K562 (cell line): ENCODE measurements around the gene KCNK2. TPM values are rescaled to one million over a fixed set of nuclear protein-coding genes. Genes with fewer than 3 reads are reported as not detected.

Source experiments
- ATAC-seq: fragments of 200-7000 bp; cut with Tn5 transposase; 3 replicates; pipeline ENCODE4 v1.9.1; 2020; ENCODE audit warnings: moderate library complexity
- BruUV-seq: library from RNA; stranded (reverse); fragments of 400-500 nt; replicated peaks from 2 replicates; lab custom pipeline; 2021; lab: Mats Ljungman, UMichigan
- CTCF ChIA-PET: fragments of 300-600 bp; formaldehyde crosslinking; extraction: SDS; loops from one replicate; lab custom pipeline; 2021; ENCODE audit warnings: low intra/inter-chr PET ratio; lab: Yijun Ruan, JAX
- POLR2A ChIA-PET: fragments of 300-600, 350-650 bp; sonication (Branson Sonifier 250); formaldehyde crosslinking; extraction: SDS; loops from one replicate; lab custom pipeline; 2021; ENCODE audit warnings: antibody characterized with exemption, inconsistent platforms; lab: Yijun Ruan, JAX
- DNase-seq, 4 experiments: peaks; one replicate each; pipeline versions ENCODE4 v3.0.0 to v3.0.0-alpha.2; 2011 to 2018; ENCODE audit warnings: low spot score in 3 of 4, mixed read lengths in 3 of 4; ENCODE audit errors: extremely low read depth in 1 of 4
- FAIRE-seq: peaks from 2 replicates; lab custom pipeline; 2011; peaks lifted over from hg19 to GRCh38; lab: Jason Lieb, UNC
- H2AFZ ChIP-seq: 2 replicates; pipeline ENCODE4 v1.6.0; 2011; ENCODE audit warnings: low read depth, low read length, control low read depth, inconsistent platforms
- H3K27ac ChIP-seq: fragments of 200-600 bp; 3 replicates; pipeline ENCODE4 v1.8.0; 2011; ENCODE audit warnings: low read depth, mild to moderate bottlenecking, control low read depth, inconsistent platforms, low read length, moderate library complexity, mixed read lengths; ENCODE audit errors: extremely low read depth
- H3K27me3 ChIP-seq, 2 experiments: fragments of 300-600 bp in 1 of 2; 2 replicates in 1 of 2; 3 replicates in 1 of 2; pipeline versions ENCODE4 v1.6.0 to v1.8.0; 2011; ENCODE audit warnings: inconsistent platforms in 2 of 2, low read length in 2 of 2, mild to moderate bottlenecking in 1 of 2, mixed read lengths in 1 of 2, moderate library complexity in 1 of 2; ENCODE audit not compliant: control insufficient read depth in 2 of 2, insufficient read depth in 2 of 2
- H3K36me3 ChIP-seq: fragments of 300-600 bp; 3 replicates; pipeline ENCODE4 v1.8.0; 2011; ENCODE audit warnings: mild to moderate bottlenecking, low read length, inconsistent platforms; ENCODE audit not compliant: control insufficient read depth, insufficient read depth
- H3K4me1 ChIP-seq, 2 experiments: fragments of 200-600 bp in 1 of 2; replicated peaks in 1 of 2; 2 replicates in 1 of 2; 3 replicates in 1 of 2; pipeline versions ENCODE4 v1.5.1 to v1.8.0; 2011; ENCODE audit warnings: inconsistent platforms in 2 of 2, low read length in 2 of 2, mild to moderate bottlenecking in 1 of 2, mixed read lengths in 1 of 2, moderate library complexity in 1 of 2; ENCODE audit not compliant: control insufficient read depth in 2 of 2, insufficient read depth in 2 of 2
- H3K4me2 ChIP-seq: 2 replicates; pipeline ENCODE4 v1.6.1; 2011; ENCODE audit warnings: low read length, control low read depth, inconsistent platforms, mixed read lengths; ENCODE audit not compliant: insufficient read depth
- H3K4me3 ChIP-seq: fragments of 200-600 bp; sonication (generic), shearing (Covaris generic); 2 replicates; pipeline ENCODE4 v1.5.1; 2016; ENCODE audit warnings: control low read depth, inconsistent platforms
- H3K79me2 ChIP-seq: fragments of 200-600 bp; 3 replicates; pipeline ENCODE4 v1.8.0; 2011; ENCODE audit warnings: low read length, inconsistent platforms; ENCODE audit not compliant: control insufficient read depth, insufficient read depth
- H3K9ac ChIP-seq, 2 experiments: 2 replicates each; pipeline versions ENCODE4 v1.6.0 to v1.6.1; 2011; ENCODE audit warnings: low read depth in 2 of 2, low read length in 2 of 2, control low read depth in 1 of 2, inconsistent platforms in 1 of 2, mild to moderate bottlenecking in 1 of 2, mixed read lengths in 1 of 2; ENCODE audit not compliant: insufficient read depth in 1 of 2
- H3K9me1 ChIP-seq: one replicate; pipeline ENCODE4 v1.6.0; 2011; ENCODE audit warnings: inconsistent platforms, mild to moderate bottlenecking, low read length, moderate library complexity; ENCODE audit not compliant: control insufficient read depth, insufficient read depth
- H3K9me3 ChIP-seq: replicated peaks from 2 replicates; pipeline ENCODE4 v1.5.1; 2011; ENCODE audit warnings: low read depth, low read length, inconsistent platforms; ENCODE audit not compliant: control insufficient read depth, insufficient read depth
- H4K20me1 ChIP-seq: replicated peaks from 2 replicates; pipeline ENCODE4 v1.6.1; 2011; ENCODE audit warnings: low read length, inconsistent platforms, mixed read lengths; ENCODE audit not compliant: control insufficient read depth, insufficient read depth
- CREB5 ChIP-seq: fragments of 250-450 bp; sonication (Bioruptor Pico); IDR thresholded peaks from 2 replicates; pipeline ENCODE4 v1.5.0; 2020; ENCODE audit warnings: mild to moderate bottlenecking
- EGR1 ChIP-seq: fragments of 450-650 bp; conservative IDR thresholded peaks from 2 replicates; pipeline ENCODE4 v1.6.1; 2017; ENCODE audit warnings: mild to moderate bottlenecking
- EWSR1 ChIP-seq: fragments of 450-650 bp; IDR thresholded peaks from 2 replicates; pipeline ENCODE4 v1.6.1; 2018; ENCODE audit warnings: borderline replicate concordance, mild to moderate bottlenecking, low read depth, moderate library complexity; ENCODE audit not compliant: partially characterized antibody
- HMGXB4 ChIP-seq: sonication (generic); formaldehyde crosslinking; IDR thresholded peaks from 2 replicates; pipeline ENCODE4 v1.8.1; 2023; ENCODE audit warnings: mild to moderate bottlenecking, missing genetic modification reagents
- KLF6 ChIP-seq: fragments of 250-450 bp; sonication (Bioruptor Pico); IDR thresholded peaks from 2 replicates; pipeline ENCODE4 v1.4.0; 2020; ENCODE audit warnings: mild to moderate bottlenecking, moderate library complexity, borderline replicate concordance
- PTRF ChIP-seq: fragments of 450-650 bp; IDR thresholded peaks from 2 replicates; pipeline ENCODE4 v1.6.1; 2016; ENCODE audit warnings: mild to moderate bottlenecking, missing genetic modification characterization, missing compliant biosample characterization
- TCF7 ChIP-seq: sonication (generic); IDR thresholded peaks from 2 replicates; pipeline ENCODE4 v1.6.1; 2016; ENCODE audit warnings: antibody characterized with exemption, borderline replicate concordance
- ZBTB1 ChIP-seq: sonication (generic); formaldehyde crosslinking; IDR thresholded peaks from 2 replicates; pipeline ENCODE4 v1.8.1; 2023; ENCODE audit warnings: missing genetic modification reagents, low read depth, mild to moderate bottlenecking, borderline replicate concordance
- ZBTB26 ChIP-seq: fragments of 450-650 bp; formaldehyde crosslinking; IDR thresholded peaks from 2 replicates; pipeline ENCODE4 v1.4.0; 2022; ENCODE audit warnings: missing genetic modification characterization
- ZKSCAN8 ChIP-seq: fragments of 200-800 bp; sonication (Bioruptor generic); IDR thresholded peaks from 2 replicates; pipeline ENCODE4 v1.6.1; 2016; ENCODE audit warnings: missing genetic modification characterization, missing compliant biosample characterization
- ZNF165 ChIP-seq: fragments of 250-450 bp; sonication (Bioruptor Pico); IDR thresholded peaks from 2 replicates; pipeline ENCODE4 v1.4.0; 2020; ENCODE audit warnings: borderline replicate concordance
- WGBS: fragments of 100-300 bp; shearing (Covaris generic); methylation state at CpG from one replicate; pipeline ENCODE4 v1.1.6; 2016; ENCODE audit warnings: low coverage, mixed read lengths; ENCODE audit not compliant: insufficient coverage; ENCODE audit errors: missing lambda C conversion rate; 5-methylcytosine and 5-hydroxymethylcytosine counted together
- in situ Hi-C: fragments of 300-500 bp; cut with MboI; formaldehyde crosslinking; loops from 4 replicates; pipeline ENCODE4 v1.15.0; 2018; ENCODE audit warnings: inconsistent platforms, mixed read lengths
- intact Hi-C: fragments of 100-400 bp; cut with micrococcal nuclease; formaldehyde crosslinking; loops from 2 replicates; pipeline ENCODE4 v1.14.2; 2022
- polyA plus RNA-seq, 8 experiments: library from polyadenylated mRNA; depleted of rRNA in 4 of 8; stranded (reverse) in 5 of 8; unstranded in 3 of 8; fragments of >200 nt; fragmentation: Nextera tagmentation in 2 of 8; fragmentation: Illumina TruSeq in 1 of 8; extraction: Ambion mirVana in 2 of 8; extraction: Trizol in 1 of 8; gene quantifications; 2 replicates each; pipeline versions ENCODE4 v1.2.1 to v1.2.3, GENCODE V29; 2011 to 2014; ENCODE audit warnings: inconsistent platforms in 1 of 8, missing spikeins in 1 of 8
- total RNA-seq, 7 experiments: library from RNA; depleted of rRNA in 6 of 7; stranded (reverse); fragments of >200 nt in 6 of 7; fragmentation: Illumina TruSeq in 2 of 7; extraction: Trizol in 2 of 7; gene quantifications; 2 replicates each; pipeline versions ENCODE4 v1.2.1 to v1.2.3, GENCODE V29; 2011 to 2021; ENCODE audit warnings: low replicate concordance in 1 of 7

The KCNK2 gene
- total and polyA plus RNA-seq, 9 of the 15 experiments (the other 6 are each of a cell fraction or from before 2014, with no cell fraction given): 0.04 to 0.13 (median 0.05) TPM; not detected in 3

GRCh38 chr1:215226757-215227156 is 144.2 kb downstream of the KCNK2 start:
- CTCF ChIA-PET: interaction anchor here (0.5 kb wide), 1 partner anchor 1631 kb away, joined by 6 read pairs; no protein-coding TSS in a partner anchor
- in situ Hi-C loops: no loop called here
- no peak for ATAC-seq
- no peaks in the 10 kb centered on the region for H3K79me2 ChIP-seq
- H3K4me3 ChIP-seq: no peak overlapping the region
- POLR2A ChIA-PET: no interaction called here
- no peak overlapping the region for H3K4me2 ChIP-seq
- no peak for FAIRE-seq
- BruUV-seq: no TSS peak
- no peaks in the 10 kb centered on the region for H3K36me3 ChIP-seq
- no peak overlapping the region for H3K9ac ChIP-seq
- DNase-seq: no peak
- intact Hi-C loops: no loop called here
- H4K20me1 ChIP-seq: no peaks in the 10 kb centered on the region
- H3K4me1 ChIP-seq: no peaks in the 10 kb centered on the region
- TF ChIP-seq CREB5 (CRISPR knock-in tag) (no peak), ZBTB1 (no peak), KLF6 (CRISPR knock-in tag) (no peak), ZNF165 (CRISPR knock-in tag) (no peak), ZBTB26 (no peak), EWSR1 (no peak), PTRF (tag) (no peak), ZKSCAN8 (CRISPR knock-in tag) (no peak), TCF7 (no peak), EGR1 (no peak), HMGXB4 (no peak)
- no peaks in the 10 kb centered on the region for H3K9me3 ChIP-seq
- H2AFZ ChIP-seq: no peak overlapping the region
- no peaks in the 10 kb centered on the region for H3K9me1 ChIP-seq
- no peak overlapping the region for H3K27ac ChIP-seq
- 0% methylated on average over 2 of the region's 2 CpGs for WGBS
- no peaks in the 10 kb centered on the region for H3K27me3 ChIP-seq
